ENCODE data around the gene B3GNT4. TPM values are rescaled to one million over a fixed set of nuclear protein-coding genes. Genes with fewer than 3 reads are reported as not detected.

B3GNT4 gene
- 1.5 and 1.8 TPM in 2 replicates for total RNA-seq (2022)
- percentile 34 among the genes with signal in this experiment for Bru-seq, nascent RNA
- BruChase-seq, experiment 1, labeled RNA remaining after a 6-hour chase: percentile 27 among the genes with signal in this experiment
- BruChase-seq, experiment 2, labeled RNA remaining after a 2-hour chase: percentile 23 among the genes with signal in this experiment
- long read RNA-seq, partial matches to known transcripts: 0 of 2 reads
- long read RNA-seq, other reads (novel, unspliced or antisense): 0 of 2 reads

DNA sequence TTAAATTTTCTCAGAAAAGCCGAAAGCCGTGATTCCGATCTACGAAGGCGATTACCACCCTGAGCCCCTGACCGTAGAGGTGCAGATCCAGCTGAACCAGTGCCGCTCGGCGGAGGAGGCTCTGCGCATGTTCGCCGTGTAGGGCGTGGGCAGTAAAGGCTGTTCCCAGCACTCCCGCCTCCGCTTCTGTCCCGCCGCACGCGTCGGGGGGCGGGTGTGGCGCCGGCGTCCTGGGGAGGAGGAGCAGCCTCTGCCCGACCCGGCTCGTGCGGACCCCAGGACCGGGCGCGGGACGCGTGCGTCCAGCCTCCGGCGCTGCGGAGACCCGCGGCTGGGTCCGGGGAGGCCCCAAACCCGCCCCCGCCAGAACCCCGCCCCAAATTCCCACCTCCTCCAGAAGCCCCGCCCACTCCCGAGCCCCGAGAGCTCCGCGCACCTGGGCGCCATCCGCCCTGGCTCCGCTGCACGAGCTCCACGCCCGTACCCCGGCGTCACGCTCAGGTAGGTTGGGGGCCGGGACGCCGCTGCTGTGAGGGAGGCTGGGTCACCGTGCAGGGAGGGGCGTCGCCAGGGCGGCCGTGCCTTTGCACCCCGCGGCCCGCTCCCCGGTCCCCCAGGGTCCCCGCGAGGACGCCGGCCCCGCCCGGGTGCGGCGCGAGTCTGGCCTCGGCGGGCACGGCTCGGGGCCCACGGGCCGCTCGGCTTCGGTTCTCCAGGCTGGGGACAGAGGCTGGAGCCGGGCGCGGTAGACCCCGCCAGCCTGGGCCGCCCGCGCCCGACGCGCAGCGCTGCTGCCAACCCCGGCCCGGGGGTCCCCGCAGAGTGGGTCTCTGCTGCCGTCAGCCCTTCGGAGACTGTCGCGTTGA, at the start of gene B3GNT4:
TSS of gene B3GNT4 (plus strand) at position 409 of the 866 bp plus-strand sequence. CDS start 910 bp downstream, outside the sequence.
- H3K9me3 Mint-ChIP-seq (ENCODE audit: unreplicated experiment): no peaks in the 10 kb centered on the region
- peaks cover 6% of the 10 kb centered on the region for H3K4me1 Mint-ChIP-seq (ENCODE audit: insufficient read depth, unreplicated experiment)
- peaks cover 32% of the 10 kb centered on the region for H3K36me3 Mint-ChIP-seq (ENCODE audit: insufficient read depth, unreplicated experiment)
- CTCF ChIA-PET: interaction anchor here (0.5 to 3.1 kb wide), 3 partner anchors 13 to 263 kb away, joined by 3 to 10 read pairs (median 4); no protein-coding TSS in a partner anchor
- H3K4me3 Mint-ChIP-seq (ENCODE audit: unreplicated experiment): peak within 1 kb of the TSS; percentile 77
- intact Hi-C loops (cut with micrococcal nuclease): no loop called here
- POLR2A ChIA-PET: interaction anchor here (1.0 to 2.0 kb wide), 5 partner anchors 9 to 125 kb away, joined by 3 to 19 read pairs (median 5); partner anchors contain the start of gene DIABLO
- no TSS peak for BruUV-seq (replicated peaks)
- no peak for TF ChIP-seq CTCF (IDR thresholded peaks at IDR 0.05; ENCODE audit: unreplicated experiment)
- no peaks in the 10 kb centered on the region for H3K27me3 Mint-ChIP-seq (ENCODE audit: insufficient read depth, unreplicated experiment)
- H3K27ac Mint-ChIP-seq (ENCODE audit: low read depth, unreplicated experiment): no peak within 1 kb of the TSS
- peak; percentile 62 for DNase-seq (ENCODE audit: unreplicated experiment)

DNA sequence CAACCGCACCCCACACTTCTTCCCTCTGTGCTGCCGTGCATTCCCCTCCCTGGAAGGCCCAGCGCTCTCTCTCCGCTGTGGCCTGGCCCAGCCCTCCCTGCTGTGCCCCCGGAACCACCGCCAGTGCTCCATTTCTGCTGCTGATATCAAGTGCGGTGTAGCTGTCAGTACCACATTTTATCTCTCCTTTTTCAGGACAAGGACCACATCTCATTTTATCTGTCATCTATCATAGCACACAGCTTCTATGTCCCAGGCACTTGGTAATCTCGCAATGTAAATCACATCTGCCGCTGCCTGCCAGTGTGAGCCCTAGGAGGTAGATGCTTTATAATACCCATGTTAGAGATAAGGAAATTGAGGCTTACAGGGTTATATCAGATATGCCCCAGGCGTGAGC, 47.8 kb upstream of the B3GNT4 start:
- BruUV-seq (replicated peaks): no TSS peak
- ChIA-PET POLR2A (interaction anchor here (0.5 to 0.6 kb wide), 3 partner anchors 667 to 1711 kb away, joined by 3 read pairs; no protein-coding TSS in a partner anchor), CTCF (interaction anchor here (0.6 to 1.5 kb wide), 2 partner anchors 32 to 165 kb away, joined by 3 to 4 read pairs; no protein-coding TSS in a partner anchor)

DNA sequence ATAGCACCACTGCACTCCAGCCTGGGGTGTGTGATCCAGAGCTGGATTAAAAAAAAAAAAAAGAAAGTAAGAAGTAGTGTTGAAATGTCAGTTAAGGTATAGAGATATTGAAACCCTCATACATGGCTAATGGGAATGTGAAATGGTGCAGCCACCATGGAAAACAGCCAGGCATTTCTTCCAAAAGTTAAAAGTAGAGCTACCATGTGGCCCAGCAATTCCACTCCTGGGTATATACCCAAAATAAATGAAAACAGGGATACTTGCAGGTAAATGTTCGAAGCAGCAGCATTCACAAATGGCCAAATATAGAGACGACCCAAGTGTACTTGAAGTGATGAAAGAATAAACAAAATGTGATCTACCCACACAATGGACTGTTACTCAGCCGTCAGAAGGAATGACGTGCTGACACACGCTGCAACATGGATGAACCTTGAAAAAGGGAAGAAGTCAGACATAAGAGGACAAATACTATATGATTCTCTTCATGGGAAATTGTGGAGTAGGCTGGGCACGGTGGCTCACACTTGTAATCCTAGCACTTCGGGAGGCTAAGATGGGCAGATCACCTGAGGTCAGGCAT, 44.7 kb upstream of the B3GNT4 start:
- Mint-ChIP-seq H3K36me3 (ENCODE audit: insufficient read depth, unreplicated experiment) (peaks cover 11% of the 10 kb centered on the region), H3K27me3 (ENCODE audit: insufficient read depth, unreplicated experiment) (no peaks in the 10 kb centered on the region), H3K9me3 (ENCODE audit: unreplicated experiment) (no peaks in the 10 kb centered on the region), H3K27ac (ENCODE audit: low read depth, unreplicated experiment) (no peak overlapping the region), H3K4me3 (ENCODE audit: unreplicated experiment) (no peak overlapping the region), H3K4me1 (ENCODE audit: insufficient read depth, unreplicated experiment) (peaks cover 6% of the 10 kb centered on the region)
- ChIA-PET POLR2A (no interaction called here), CTCF (interaction anchor here (0.8 to 1.5 kb wide), 3 partner anchors 27 to 32 kb away, joined by 3 to 5 read pairs (median 4); no protein-coding TSS in a partner anchor)
- BruUV-seq (replicated peaks): no TSS peak
- TF ChIP-seq CTCF (IDR thresholded peaks at IDR 0.05; ENCODE audit: unreplicated experiment): no peak
- DNase-seq (ENCODE audit: unreplicated experiment): peak; percentile 4
- intact Hi-C loops (cut with micrococcal nuclease): no loop called here

More for the DNA sequence above, 47.8 kb upstream of the B3GNT4 start:
- TF ChIP-seq CTCF (IDR thresholded peaks at IDR 0.05; ENCODE audit: unreplicated experiment): no peak
- Mint-ChIP-seq H3K36me3 (ENCODE audit: insufficient read depth, unreplicated experiment) (peaks cover 4% of the 10 kb centered on the region), H3K4me1 (ENCODE audit: insufficient read depth, unreplicated experiment) (peaks cover 6% of the 10 kb centered on the region), H3K27ac (ENCODE audit: low read depth, unreplicated experiment) (no peak overlapping the region), H3K9me3 (ENCODE audit: unreplicated experiment) (no peaks in the 10 kb centered on the region), H3K4me3 (ENCODE audit: unreplicated experiment) (no peak overlapping the region), H3K27me3 (ENCODE audit: insufficient read depth, unreplicated experiment) (peaks cover 13% of the 10 kb centered on the region)
- intact Hi-C loops (cut with micrococcal nuclease): no loop called here
- DNase-seq (ENCODE audit: unreplicated experiment): no peak

Measured in MCF 10A (cell line).